HG02798 (cell line): ENCODE measurements around the gene UBXN11.
"Not testable (repeated sequence)": the region's sequence is repeated elsewhere in the genome, so short reads cannot be mapped to it uniquely, and the experiment has no call there.

ENCODE experiments used
- ATAC-seq: cut with Tn5 transposase; IDR thresholded peaks from one replicate; pipeline ENCODE4 v1.9.1; 2021; ENCODE audit warnings: mild to moderate bottlenecking; ENCODE audit not compliant: unreplicated experiment, poor library complexity

Gene UBXN11

GRCh38 chr1:26337625-26338024 lies 31.2 kb upstream of the UBXN11 start:
- no peak for ATAC-seq

- no peak for ATAC-seq
Measured at GRCh38 chr1:26337206-26337535, 30.7 kb upstream of the UBXN11 start.

GRCh38 chr1:26336477-26337205 lies 30.2 kb upstream of the UBXN11 start:
- ATAC-seq: peak; percentile 70

GRCh38 chr1:26335774-26336476 lies 29.5 kb upstream of the UBXN11 start:
- no peak for ATAC-seq

GRCh38 chr1:26333312-26333711 lies 26.9 kb upstream of the UBXN11 start:
- ATAC-seq: not testable (repeated sequence)

- no peak for ATAC-seq
Measured at GRCh38 chr1:26330276-26330675, 23.8 kb upstream of the UBXN11 start.

- not testable (repeated sequence) for ATAC-seq
Measured at GRCh38 chr1:26329380-26329779, 22.9 kb upstream of the UBXN11 start.

- no peak for ATAC-seq
Measured at GRCh38 chr1:26328597-26328996, 22.2 kb upstream of the UBXN11 start.

GRCh38 chr1:26327956-26328362 lies 21.5 kb upstream of the UBXN11 start:
- no peak for ATAC-seq

- no peak for ATAC-seq
Measured at GRCh38 chr1:26324550-26324949, 18.1 kb upstream of the UBXN11 start.

- ATAC-seq: no peak
Measured at GRCh38 chr1:26323382-26323781, 16.9 kb upstream of the UBXN11 start.

- no peak for ATAC-seq
Measured at GRCh38 chr1:26322042-26322331, 15.6 kb upstream of the UBXN11 start.

GRCh38 chr1:26321315-26322041 lies 15.0 kb upstream of the UBXN11 start:
- peak; percentile 36 for ATAC-seq

GRCh38 chr1:26320896-26321295 lies 14.5 kb upstream of the UBXN11 start:
- ATAC-seq: peak; percentile 5

- no peak for ATAC-seq
Measured at GRCh38 chr1:26318338-26319064, 12.1 kb upstream of the UBXN11 start.

- no peak for ATAC-seq
Measured at GRCh38 chr1:26317612-26318337, 11.3 kb upstream of the UBXN11 start, which contains the start of gene CD52. TSS of gene CD52 (plus strand) at chr1:26317958. CDS start at chr1:26318018, 60 bp downstream.

GRCh38 chr1:26317146-26317545 lies 10.7 kb upstream of the UBXN11 start:
- ATAC-seq: no peak

GRCh38 chr1:26315874-26316850 lies 9.7 kb upstream of the UBXN11 start:
- no peak for ATAC-seq

GRCh38 chr1:26314501-26314900 lies 8.1 kb upstream of the UBXN11 start:
- ATAC-seq: no peak
